ENCODE data around the gene TYRO3. TPM values are rescaled to one million over a fixed set of nuclear protein-coding genes. Genes with fewer than 3 reads are reported as not detected.
A peak's percentile ranks its signal among the peaks of the same experiment; 100 is the strongest.

Gene TYRO3
- total and polyA plus RNA-seq, 7 donors = 1.4 to 6.6 (median 4.2) TPM

- 31 to 48% methylated on average over 2 of the region's 2 CpGs for WGBS, 2 donors
- no peak for DNase-seq
- Histone ChIP-seq H3K27me3 (no peaks in the 10 kb centered on the region), H3K4me1 (peaks cover 0 to 20% (median 17%) of the 10 kb centered on the region in 4 donors), H3K9me3 (no peaks in the 10 kb centered on the region), H3K36me3 (no peaks in the 10 kb centered on the region), H3K27ac (no peak overlapping the region), H3K4me3 (no peak overlapping the region)
- intact Hi-C loops (cut with DNase I) = no loop called here
- TF ChIP-seq POLR2AphosphoS5 (IDR thresholded peaks at IDR 0.05) (no peak), CTCF (IDR thresholded peaks at IDR 0.05) (no peak), EP300 (IDR thresholded peaks at IDR 0.05) (no peak), POLR2A (IDR thresholded peaks at IDR 0.05) (no peak)
Observed at GRCh38 chr15:41560572-41560874, 1.5 kb downstream of the TYRO3 start.

- peaks cover 0 to 20% (median 17%) of the 10 kb centered on the region in 4 donors for H3K4me1 ChIP-seq
- intact Hi-C loops (cut with DNase I) = no loop called here
- H3K4me3 ChIP-seq = peak overlapping the region in 1 of 4 donors; percentile 16
- H3K9me3 ChIP-seq = no peaks in the 10 kb centered on the region
- no peaks in the 10 kb centered on the region for H3K27me3 ChIP-seq
- DNase-seq = no peak
- peak overlapping the region in 2 of 4 donors; percentile 22 to 56 for H3K27ac ChIP-seq
- TF ChIP-seq EP300 (IDR thresholded peaks at IDR 0.05) = no peak
- no peak for TF ChIP-seq POLR2A (IDR thresholded peaks at IDR 0.05)
- TF ChIP-seq POLR2AphosphoS5 (IDR thresholded peaks at IDR 0.05) = no peak
- TF ChIP-seq CTCF (IDR thresholded peaks at IDR 0.05) = no peak
- WGBS, 2 donors = 89 to 92% methylated on average over 16 of the region's 16 CpGs
- H3K36me3 ChIP-seq = no peaks in the 10 kb centered on the region
Observed at GRCh38 chr15:41561104-41561776, 2.2 kb downstream of the TYRO3 start.

GRCh38 chr15:41561777-41562145 is 2.7 kb downstream of the TYRO3 start:
- Histone ChIP-seq H3K9me3 (no peaks in the 10 kb centered on the region), H3K4me3 (no peak overlapping the region), H3K4me1 (peaks cover 0 to 20% (median 17%) of the 10 kb centered on the region in 4 donors), H3K27me3 (no peaks in the 10 kb centered on the region), H3K36me3 (no peaks in the 10 kb centered on the region), H3K27ac (peak overlapping the region in 2 of 4 donors; percentile 27 to 56)
- intact Hi-C loops (cut with DNase I) = no loop called here
- TF ChIP-seq POLR2AphosphoS5 (IDR thresholded peaks at IDR 0.05) = peak in 1 of 4 donors; percentile 6
- no peak for TF ChIP-seq CTCF (IDR thresholded peaks at IDR 0.05)
- peak; percentile 91 for DNase-seq
- WGBS, 2 donors = 84 to 86% methylated on average over 3 of the region's 3 CpGs

- DNase-seq = no peak
- no peaks in the 10 kb centered on the region for H3K36me3 ChIP-seq
- no peaks in the 10 kb centered on the region for H3K27me3 ChIP-seq
- WGBS, 2 donors = 67% methylated on average over 5 of the region's 5 CpGs
- no peak overlapping the region for H3K4me3 ChIP-seq
- intact Hi-C loops (cut with DNase I) = no loop called here
- no peaks in the 10 kb centered on the region for H3K9me3 ChIP-seq
- H3K4me1 ChIP-seq = peaks cover 0 to 20% (median 17%) of the 10 kb centered on the region in 4 donors
- TF ChIP-seq EP300 (IDR thresholded peaks at IDR 0.05) (no peak), CTCF (IDR thresholded peaks at IDR 0.05) (no peak), POLR2AphosphoS5 (IDR thresholded peaks at IDR 0.05) (no peak), POLR2A (IDR thresholded peaks at IDR 0.05) (no peak)
- H3K27ac ChIP-seq = peak overlapping the region in 2 of 4 donors; percentile 8 to 27
Observed at GRCh38 chr15:41562244-41562643, 3.2 kb downstream of the TYRO3 start.

GRCh38 chr15:41562784-41563198 is 3.8 kb downstream of the TYRO3 start:
- Histone ChIP-seq H3K9me3 (no peaks in the 10 kb centered on the region), H3K27ac (peak overlapping the region in 1 of 4 donors; percentile 8), H3K27me3 (no peaks in the 10 kb centered on the region), H3K36me3 (no peaks in the 10 kb centered on the region), H3K4me1 (peaks cover 0 to 17% (median 16%) of the 10 kb centered on the region in 4 donors), H3K4me3 (no peak overlapping the region)
- WGBS, 2 donors = 79% methylated on average over 4 of the region's 4 CpGs
- intact Hi-C loops (cut with DNase I) = no loop called here
- DNase-seq = no peak
- TF ChIP-seq EP300 (IDR thresholded peaks at IDR 0.05) (no peak), POLR2A (IDR thresholded peaks at IDR 0.05) (no peak), CTCF (IDR thresholded peaks at IDR 0.05) (no peak), POLR2AphosphoS5 (IDR thresholded peaks at IDR 0.05) (no peak)
